ENCODE data around the gene CELF5.
"Not testable (repeated sequence)": the region's sequence is repeated elsewhere in the genome, so short reads cannot be mapped to it uniquely, and the experiment has no call there.

Gene CELF5

GRCh38 chr19:3274942-3275582 is 50.6 kb downstream of the CELF5 start:
- no peak for DNase-seq

DNA sequence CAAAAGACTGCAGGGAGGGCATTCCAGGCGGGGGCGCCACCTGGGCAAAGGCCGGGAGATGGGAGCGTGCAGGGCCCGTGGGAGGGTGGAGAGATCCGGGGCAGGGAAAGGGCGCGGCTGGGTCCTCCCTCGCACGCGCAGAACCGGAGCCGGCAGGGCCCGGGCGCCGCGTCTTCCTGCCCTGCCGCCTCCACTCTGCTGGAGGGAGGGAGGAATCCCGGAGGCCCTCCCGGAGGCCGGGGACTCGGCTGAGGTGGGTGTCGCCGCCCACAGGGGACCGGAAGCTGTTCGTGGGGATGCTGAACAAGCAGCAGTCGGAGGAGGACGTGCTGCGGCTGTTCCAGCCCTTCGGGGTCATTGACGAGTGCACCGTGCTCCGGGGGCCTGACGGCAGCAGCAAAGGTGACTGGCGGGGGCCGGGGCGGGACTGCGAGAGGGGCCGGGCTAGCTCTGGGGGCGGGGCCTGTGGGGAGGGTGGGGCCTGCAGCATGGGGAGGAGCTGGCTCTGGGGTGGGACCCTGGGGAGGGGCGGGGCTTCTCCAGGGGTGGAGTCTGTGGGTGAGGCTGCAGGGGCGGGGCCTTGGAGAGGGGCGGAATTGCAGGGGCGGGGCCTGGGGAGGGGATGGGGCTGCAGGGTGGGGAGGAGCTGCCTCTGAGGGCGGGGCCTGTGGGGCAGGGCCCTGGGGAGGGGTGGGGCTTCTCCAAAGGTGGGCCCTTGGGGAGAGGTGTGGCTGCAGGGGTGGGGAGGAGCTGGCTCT is 51.3 kb downstream of the CELF5 start:
- peak; percentile 45 for DNase-seq

DNA sequence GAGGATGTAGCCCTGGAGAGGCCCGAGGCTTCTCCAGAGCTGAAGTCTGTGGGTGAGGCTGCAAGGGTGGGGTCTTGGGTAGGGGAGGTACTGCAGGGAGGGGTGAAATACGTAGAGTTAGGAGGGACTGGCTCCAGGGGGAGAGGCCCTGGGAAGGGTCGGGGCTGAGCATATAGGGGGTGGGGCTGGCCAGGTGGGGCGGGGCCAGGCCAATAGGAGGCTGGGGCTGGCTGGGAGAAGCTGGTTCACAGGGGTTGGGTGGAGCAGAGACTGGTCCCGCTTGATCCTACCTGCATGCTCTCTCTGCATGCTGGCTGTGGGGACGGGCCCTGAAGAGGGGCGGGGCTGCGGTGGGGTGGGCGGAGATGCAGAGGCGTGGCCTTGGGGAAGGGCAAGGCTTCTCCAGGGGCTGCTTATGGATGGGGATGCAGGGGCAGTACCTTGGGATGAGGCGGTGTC is 51.9 kb downstream of the CELF5 start:
- DNase-seq, result no peak

- no peak for DNase-seq
These were observed 53.2 kb downstream of the CELF5 start for GRCh38 chr19:3277649-3278048.

GRCh38 chr19:3278294-3278693 is 53.8 kb downstream of the CELF5 start:
- no peak for DNase-seq

DNA sequence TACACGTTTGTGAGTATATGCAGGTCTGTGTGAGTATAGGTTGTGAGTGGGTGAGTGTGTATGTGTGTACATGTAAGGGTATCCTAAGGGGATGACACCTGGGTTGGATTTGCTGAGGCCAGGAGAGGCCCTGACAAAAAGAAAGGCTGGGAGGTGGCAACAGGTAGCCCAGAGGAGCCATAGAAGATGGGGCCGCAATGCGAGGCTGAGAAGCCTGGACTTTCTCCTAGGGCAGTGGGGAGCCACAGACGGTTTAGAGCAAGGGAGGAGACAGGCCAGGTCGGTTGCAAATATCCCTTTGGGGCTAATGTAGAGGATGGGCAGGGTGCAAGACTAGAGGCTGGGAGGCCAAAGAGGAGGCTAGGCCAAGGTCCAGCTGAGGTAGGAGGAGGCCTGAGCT is 54.3 kb downstream of the CELF5 start:
- no peak for DNase-seq

- DNase-seq, result no peak
These were observed 54.8 kb downstream of the CELF5 start for GRCh38 chr19:3279306-3279705.

DNA sequence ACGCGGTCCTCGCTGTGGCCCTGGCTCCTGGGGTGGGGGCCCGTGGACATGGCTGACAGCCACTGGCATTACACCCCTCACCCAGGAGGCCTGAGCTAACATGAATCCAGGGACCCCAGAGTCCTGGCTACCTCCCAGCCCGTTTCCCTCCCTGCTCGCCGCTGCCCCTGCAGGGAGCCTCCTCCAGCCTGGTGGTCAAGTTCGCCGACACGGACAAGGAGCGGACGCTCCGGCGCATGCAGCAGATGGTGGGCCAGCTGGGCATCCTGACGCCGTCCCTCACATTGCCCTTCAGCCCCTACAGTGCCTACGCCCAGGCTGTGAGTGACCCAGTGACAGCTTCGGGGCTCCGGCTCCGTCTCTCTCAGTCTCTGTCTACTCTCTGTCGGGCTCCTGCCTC is 56.6 kb downstream of the CELF5 start:
- DNase-seq, result no peak

GRCh38 chr19:3282155-3282554 is 57.7 kb downstream of the CELF5 start:
- DNase-seq, result no peak

- no peak for DNase-seq
These were observed 58.1 kb downstream of the CELF5 start for GRCh38 chr19:3282564-3282963.

DNA sequence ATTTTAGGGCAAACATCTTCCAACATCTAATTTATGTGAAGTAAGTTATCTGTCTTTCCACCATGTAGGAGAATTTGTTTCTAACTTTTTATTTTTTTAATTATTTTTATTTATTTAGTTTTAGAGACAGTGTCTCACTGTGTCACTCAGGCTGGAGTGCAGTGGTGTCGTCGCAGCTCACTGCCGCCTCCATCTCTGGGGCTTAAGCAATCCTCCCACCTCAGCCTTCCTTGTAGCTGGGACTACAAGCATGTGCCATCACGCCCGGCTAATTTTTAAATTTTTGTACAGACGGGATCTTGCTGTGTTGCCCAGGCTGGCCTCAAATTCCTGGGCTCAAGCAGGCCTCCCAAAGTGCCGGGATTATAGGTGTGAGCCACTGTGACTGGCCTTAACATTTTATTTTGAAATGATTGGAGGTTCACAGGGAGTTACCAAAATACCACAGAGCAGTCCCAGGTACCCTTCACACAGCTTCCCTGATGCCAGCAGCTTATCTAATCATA is 58.8 kb downstream of the CELF5 start:
- DNase-seq, result no peak

- DNase-seq, result no peak
These were observed 59.6 kb downstream of the CELF5 start for GRCh38 chr19:3283886-3284657.

DNA sequence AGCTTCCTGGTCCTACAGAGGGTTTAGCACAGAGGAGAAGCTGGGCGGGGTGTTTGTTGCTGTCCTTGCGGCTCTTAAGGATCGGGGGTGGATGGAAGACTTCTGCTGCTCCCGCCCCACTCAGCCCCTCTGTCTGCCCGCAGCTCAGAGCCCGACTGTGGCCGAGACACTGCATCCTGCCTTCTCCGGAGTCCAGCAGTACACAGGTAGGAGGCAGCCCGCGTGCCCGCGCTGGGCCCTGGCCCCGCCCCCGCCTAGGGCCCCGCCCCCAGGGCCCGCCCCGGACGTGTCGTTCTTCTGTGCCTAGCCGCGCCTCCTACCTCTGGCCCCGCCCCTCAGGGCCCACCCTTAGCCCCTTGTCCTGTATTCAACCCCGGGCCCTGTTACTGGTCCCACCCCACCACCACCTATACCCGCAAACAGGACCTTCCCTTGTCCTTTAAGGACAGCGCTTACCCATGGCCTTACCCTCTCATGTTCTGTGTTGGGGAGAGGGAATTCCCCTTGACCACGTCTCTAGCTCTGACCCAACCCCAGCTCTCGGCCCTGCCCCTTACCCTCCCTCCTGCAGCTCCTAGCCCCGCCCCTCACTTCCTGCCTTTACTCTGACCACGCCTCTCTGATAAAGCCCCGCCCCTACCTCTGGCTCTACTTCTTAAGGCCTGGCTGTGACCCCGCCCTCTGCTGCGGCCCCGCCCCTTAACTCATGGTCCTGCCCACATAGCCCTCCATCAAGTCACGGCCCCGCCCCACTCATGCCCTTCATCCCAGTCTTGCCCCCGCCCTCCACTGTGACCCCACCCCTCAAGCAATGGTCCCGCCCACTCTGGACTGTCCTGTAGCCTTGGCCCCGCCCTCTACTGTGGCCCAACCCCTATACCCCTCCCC is 60.5 kb downstream of the CELF5 start:
- peak; percentile 52 for DNase-seq

- DNase-seq, result no peak
These were observed 61.3 kb downstream of the CELF5 start for GRCh38 chr19:3285647-3286176.

DNA sequence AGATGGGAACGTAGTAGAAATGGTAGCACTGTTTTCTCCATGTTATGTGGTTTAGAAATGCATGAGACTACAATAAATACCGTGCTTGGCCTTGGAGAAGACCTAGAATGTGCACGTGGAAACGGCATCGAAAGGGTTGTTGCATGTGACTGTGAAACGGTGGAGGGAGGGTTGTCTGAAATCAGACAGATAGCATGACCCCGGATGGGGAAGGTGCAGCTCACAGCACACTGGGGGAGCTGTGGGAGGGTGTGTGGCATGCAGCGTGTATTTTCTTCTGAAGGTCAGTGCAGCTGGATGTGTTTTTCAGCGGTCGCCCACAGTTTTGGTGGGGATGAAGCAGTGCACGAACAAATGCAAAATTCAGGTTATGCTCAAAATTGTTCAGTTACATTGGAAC is 63.4 kb downstream of the CELF5 start:
- DNase-seq, result no peak

DNA sequence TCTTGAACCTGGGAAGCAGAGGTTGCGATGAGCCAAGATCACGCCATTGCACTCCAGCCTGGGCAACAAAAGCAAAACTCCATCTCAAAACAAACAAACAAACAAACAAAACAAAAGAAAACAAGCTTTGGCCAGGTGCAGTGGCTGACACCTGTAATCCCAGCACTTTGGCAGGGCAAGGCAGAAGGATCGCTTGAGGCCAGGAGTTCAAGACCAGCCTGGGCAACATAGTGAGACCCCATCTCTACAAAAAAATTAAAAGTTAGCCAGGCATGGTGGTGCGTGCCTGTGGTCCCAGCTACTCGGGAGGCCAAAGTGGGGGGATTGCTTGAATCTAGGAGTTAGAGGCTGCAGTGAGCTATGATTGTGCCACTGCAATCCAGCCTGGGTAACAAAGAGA is 64.0 kb downstream of the CELF5 start:
- not testable (repeated sequence) for DNase-seq

GRCh38 chr19:3289971-3290569 is 65.6 kb downstream of the CELF5 start:
- no peak for DNase-seq

- DNase-seq, result not testable (repeated sequence)
These were observed 66.4 kb downstream of the CELF5 start for GRCh38 chr19:3290858-3291257.

DNA sequence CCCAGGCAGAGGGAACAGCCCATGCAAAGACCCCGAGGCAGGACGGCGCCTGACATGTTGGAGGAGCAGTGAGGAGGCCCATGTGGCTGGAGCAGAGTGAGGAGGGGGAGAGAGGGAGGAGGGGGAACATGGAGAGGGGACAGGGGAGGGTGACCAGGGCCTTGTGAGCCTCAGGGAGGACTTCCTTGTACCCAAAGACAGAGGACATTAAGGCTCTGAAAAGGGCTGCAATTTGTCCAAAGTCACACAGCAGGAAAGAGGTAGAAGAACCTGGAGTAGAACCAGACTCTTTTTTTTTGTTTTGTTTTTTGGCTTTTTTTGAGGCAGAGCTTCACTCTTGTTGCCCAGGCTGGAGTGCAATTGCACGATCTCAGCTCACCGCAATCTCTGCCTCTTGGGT is 67.2 kb downstream of the CELF5 start:
- no peak for DNase-seq

- no peak for DNase-seq
These were observed 68.6 kb downstream of the CELF5 start for GRCh38 chr19:3292958-3293529.

- no peak for DNase-seq
These were observed 69.1 kb downstream of the CELF5 start for GRCh38 chr19:3293560-3293959.

All from right kidney (tissue), 1 donor.